Activated naive CD4-positive, alpha-beta T cell (primary cell): Measurements from ENCODE around the gene SLC15A3.

Experiments
- DNase-seq, 4 experiments: peaks; one replicate each; lab custom pipeline; 2025; lab: John Stamatoyannopoulos, UW

The SLC15A3 gene

DNA sequence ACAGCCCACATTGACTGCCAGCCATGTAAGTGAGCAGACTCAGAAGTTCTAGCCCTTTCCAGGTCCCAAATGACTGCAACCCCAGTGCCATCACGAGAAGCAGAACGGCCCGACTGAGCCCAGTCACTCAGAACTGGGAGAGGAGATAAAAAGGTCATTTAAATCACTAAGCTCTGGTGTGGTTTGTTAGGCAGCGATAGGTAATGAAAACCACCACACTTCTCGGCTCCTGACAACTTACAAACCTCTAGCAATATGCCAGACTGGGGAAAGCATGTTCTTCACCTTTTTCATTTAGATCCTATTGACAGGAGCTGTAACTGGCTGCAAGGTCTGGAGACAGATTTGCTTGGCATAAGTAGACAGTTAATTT, 6.7 kb downstream of the SLC15A3 start:
- DNase-seq, result no peak

DNA sequence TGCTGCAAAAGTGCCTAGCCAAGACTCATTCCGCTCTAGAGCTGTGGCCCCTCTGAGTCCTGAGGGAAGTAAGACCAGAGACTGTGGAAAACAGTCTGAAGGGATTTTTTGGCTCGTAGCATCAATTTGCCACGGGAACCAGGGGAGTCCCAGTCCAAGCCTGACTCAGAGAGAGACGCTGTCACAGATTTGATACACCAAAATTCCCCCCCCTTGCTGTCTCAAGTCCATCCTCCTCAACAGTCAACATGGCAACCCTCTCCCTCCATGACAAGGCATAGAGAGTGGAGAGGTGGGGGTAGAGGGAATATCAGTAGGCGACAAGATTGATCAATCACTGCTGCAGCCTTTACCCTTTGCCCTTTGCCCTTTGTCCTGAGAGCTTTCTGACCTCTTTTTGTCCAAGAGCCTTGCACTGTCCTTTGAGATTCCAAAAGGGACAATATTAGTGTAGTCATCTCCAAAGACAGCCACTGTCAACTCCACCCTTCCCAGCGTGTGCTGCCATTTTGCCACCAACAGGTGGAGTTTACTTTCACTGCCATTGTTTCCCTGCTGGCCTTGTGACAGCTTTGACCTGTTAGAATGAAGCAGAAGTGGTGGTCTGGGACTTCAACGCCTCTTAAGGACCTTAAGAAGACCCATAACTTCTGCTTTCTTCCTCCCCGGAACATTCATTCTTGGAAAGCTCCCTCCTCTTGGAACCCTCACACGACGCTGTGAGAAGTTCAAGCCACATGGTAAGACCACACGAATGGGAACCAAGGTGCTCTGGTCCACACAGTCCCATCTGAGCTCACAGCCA, 7.3 kb downstream of the SLC15A3 start:
- no peak for DNase-seq

DNA sequence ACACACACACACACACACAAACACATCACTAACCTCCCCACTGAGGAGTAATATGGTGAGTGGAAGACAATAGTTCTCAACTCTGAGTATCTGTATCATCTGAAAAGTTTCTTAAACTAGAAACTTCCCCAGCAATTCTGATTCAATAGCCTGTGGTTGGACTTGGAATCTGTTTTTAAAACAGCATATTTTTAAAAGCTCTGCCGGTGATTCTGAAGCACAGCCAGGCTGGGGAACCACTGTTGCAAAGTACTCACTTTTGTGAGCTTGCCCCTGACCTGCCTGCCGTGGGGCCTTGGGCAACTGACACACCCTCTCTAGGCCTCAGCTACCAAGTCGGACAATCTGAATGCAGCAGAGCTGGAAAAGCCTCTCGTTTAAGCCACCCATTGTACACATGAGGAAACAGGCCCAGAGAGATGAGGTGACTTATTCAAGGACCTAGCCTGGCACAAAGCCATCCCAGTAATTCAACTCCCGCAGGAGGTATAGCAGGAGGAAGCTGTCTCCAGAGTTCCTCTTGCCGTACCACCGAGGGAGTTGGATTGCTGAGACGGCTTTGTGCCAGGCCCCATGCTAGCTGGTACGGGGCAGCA, 8.9 kb downstream of the SLC15A3 start:
- no peak for DNase-seq

DNA sequence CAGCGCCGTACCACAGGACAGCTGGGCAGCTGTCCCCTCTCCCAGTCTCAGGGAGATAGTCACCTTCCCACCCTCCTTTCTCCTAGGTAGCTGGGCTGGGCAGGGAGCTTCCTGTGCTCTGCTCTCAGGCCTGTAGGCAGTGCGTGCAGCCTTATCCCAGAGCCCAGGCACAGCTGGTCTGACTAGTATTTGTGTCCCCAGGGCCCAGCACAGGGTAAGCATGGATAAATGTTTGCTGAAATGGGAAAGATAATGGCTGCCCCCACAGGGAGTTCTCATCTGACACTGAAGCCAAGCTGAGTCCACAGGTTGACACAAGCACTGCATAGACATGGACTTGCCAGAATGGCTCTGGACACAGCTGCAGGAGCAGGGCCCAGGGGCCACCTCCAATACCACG, 9.8 kb downstream of the SLC15A3 start:
- DNase-seq, result no peak

DNA sequence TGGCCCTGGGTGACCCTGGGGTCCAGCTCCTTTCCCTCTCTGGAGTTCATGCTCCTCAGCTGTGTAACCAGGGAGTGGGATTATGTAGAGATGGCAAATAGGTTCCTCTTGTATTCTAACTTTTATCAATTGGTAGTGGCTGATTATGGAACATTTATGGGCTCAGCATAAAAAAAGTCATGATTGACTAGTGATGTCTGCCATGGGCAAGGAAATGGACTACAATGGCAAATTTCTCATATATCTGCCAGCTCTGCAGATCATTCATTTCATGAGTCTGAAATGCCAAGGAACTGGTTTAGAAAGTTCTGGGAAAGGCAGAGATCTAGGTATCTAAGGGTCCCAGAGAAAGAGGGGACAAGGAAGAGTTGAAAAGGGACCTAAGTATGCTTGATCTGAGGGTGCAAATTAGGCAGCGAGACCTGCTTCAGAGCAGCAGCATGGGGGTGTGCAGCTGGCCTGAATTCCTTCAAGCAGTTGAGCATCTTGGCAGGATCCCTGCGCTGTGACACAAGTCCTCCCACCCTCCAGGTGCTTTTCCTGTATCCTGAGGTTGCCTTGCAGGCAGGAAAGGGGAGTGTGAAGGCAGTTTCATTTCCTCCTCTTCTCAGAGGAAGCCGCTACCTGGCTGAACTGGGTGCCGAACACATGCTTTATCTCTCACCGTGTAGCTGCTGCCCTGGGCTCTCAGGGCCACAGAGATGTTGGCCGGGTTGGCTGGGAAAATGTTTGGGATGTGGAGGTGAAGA, 10.4 kb downstream of the SLC15A3 start:
- DNase-seq, result no peak

DNA sequence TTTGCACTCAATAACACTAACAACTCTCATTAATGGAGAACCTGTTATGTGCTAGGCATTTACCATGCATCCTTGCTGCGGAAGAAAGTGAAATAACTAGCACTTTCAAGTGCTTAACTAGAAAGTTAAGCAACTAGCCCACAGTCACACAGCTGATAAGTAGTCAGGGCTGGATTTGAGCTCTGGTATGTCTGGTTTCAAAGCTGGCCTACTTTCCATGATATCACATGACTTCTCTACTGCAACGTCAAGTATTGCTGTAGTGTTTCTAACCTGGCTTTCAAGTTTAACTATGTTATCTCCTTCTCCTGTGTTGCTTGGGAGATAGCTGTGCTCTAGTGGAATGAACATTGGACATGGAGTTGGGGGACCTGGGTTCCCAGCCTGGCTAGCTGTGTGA, 12.1 kb downstream of the SLC15A3 start:
- no peak for DNase-seq

DNA sequence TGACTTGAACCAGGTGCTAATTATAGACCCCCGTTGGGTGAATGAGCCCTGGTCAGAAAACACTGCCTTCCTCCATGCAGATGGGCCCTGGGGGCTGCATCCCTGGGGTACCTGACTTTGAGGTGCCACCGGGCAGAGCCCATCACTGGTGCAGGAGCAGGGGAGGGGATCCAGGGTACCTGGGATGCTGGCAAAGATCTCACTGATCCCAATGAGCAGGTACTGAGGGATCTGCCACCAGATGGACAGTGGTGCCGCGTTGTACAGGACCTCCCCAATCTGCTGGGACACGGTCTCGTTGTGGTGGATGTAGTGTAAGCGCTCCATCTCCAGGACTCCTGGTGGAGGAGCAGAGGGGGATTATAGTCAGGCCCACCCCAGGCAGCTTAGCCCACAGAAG, 12.7 kb downstream of the SLC15A3 start:
- DNase-seq, result no peak

DNA sequence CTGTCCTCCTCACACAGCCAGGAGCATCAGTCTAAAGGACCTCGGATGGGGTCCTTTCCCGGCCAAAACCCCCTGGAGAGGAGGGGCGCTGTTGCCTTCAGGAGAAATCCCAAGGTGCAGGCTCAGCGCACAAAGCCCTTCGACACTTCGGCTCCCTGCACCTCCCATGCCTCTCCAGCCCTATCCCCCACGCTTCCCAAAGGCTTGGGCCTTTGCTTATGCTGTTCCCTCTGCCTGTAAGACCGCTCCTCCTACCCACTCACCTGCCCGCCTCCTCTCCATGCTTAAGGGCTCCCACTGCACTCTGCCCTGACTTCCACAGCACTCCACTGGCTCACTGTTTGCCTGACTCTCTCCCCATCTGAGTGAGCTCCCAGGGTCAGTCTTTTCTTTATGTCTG, 13.5 kb downstream of the SLC15A3 start:
- DNase-seq, result no peak

DNA sequence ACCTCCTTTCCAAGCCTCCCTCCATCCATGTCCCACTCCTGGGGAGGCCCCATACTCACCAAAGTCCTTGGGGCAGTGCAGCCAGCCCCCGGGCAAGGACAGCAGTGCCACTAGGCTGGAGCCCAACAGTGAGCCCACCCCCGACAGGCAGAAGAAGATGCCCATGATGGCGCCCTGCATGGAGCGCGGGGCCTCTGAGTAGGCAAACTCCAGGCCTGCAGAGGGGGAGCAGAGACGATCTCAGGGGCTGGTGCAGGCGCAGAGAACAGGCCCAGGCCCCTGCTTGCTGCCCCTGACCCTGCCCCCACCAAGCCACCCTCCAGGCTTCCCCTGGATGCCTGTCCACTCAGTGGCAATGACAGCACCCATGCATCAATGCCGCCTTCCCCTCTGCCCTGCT, 14.2 kb downstream of the SLC15A3 start:
- DNase-seq, result no peak

DNA sequence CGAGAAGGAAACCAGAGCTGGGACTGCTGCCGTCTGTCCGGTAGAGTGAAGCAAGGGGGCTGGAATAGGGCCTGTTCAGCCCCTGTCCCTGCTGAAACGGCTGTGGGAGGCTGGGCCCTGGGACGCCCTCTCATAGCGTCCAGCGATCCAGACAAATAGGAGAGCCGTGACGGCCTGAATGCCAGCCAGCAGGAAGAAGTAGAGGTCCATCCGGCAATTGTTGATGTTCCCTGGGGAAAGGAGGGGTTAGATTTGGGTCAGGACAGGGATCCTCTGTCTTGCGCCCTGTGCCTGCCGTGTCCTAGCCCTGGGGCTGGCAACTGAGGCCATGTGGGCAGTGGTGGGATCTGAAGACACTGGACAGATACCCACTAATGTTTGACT, 14.8 kb downstream of the SLC15A3 start:
- DNase-seq, result no peak

DNA sequence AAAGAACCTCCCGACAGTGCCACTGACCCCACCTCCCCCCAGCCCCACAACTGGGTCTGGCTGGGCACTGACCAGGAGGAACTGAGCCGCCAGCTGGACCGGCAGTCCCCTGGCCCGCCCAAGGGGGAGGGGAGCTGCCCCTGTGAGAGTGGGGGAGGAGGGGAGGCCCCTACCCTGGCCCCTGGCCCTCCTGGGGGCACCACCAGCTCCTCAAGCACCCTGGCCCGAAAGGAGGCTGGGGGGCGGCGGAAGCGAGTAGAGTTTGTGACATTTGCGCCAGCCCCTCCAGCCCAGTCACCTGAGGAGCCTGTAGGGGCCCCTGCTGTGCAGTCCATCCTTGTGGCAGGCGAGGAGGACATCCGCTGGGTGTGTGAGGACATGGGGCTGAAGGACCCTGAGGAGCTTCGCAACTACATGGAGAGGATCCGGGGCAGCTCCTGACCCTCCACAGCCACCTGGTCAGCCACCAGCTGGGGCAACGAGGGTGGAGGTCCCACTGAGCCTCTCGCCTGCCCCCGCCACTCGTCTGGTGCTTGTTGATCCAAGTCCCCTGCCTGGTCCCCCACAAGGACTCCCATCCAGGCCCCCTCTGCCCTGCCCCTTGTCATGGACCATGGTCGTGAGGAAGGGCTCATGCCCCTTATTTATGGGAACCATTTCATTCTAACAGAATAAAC, 15.4 kb downstream of the SLC15A3 start:
- no peak for DNase-seq

DNA sequence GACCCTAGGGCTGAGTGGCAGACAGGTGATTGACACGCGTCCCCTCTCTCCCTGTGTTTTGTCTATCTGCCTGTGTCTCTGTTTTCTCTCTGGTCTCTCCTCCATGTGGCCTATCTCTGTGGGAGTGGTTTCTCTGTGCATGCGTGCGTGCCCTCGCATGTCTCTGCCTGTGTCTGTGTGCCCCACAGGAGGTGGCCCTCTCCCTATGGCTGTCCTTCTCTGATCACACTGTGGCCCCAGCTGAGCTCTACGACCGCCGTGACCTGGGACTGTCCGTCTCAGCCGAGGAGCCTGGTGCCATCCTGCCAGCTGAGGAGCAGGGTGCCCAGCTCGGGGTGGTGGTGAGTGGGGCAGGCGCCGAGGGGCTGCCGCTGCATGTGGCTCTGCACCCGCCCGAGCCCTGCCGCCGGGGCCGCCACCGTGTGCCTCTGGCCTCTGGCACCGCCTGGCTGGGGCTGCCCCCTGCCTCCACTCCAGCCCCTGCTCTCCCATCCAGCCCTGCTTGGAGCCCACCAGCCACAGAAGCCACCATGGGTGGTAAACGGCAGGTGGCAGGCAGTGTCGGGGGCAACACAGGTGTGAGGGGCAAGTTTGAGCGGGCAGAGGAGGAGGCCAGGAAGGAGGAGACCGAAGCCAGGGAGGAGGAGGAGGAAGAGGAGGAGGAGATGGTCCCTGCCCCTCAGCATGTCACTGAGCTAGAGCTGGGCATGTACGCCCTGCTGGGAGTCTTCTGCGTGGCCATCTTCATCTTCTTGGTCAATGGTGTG, 16.1 kb downstream of the SLC15A3 start:
- no peak for DNase-seq

DNA sequence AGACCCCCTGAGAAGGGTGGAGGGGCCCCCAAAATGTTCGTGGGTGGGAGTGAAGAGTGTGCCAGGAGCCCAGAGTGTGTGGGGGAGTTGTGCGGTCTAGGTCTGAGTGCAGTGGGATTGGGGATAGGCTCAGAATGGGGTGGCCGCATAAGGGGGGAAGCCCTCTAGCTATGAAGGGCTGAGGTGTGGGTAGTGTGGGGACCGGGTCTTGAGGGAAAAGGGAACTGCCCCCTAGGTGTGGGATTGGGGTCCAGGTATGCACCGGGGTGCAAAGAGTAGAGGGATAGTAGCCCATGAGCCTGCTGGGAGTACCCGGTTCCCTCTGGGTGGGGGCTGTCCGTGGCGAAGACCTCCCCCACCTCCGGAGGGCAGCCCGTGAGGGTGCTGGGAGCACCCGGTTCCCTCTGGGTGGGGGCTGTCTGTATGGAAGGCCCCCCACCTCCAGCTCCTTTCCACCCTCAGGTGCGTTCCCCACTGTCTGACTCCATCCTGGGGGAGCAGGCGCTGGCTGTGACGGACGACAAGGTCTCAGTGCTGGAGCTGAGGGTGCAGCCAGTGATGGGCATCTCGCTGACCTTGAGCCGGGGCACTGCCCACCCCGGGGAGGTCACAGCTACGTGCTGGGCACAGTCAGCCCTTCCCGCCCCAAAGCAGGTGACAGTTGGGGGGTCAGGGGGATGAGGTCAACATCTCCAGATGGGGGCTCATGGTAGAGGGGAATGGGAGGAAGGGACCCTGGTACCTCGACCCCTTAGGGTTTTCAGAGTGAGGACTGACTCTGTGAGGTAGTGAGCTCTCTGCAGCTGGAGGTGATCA, 17.0 kb downstream of the SLC15A3 start:
- DNase-seq, result no peak

DNA sequence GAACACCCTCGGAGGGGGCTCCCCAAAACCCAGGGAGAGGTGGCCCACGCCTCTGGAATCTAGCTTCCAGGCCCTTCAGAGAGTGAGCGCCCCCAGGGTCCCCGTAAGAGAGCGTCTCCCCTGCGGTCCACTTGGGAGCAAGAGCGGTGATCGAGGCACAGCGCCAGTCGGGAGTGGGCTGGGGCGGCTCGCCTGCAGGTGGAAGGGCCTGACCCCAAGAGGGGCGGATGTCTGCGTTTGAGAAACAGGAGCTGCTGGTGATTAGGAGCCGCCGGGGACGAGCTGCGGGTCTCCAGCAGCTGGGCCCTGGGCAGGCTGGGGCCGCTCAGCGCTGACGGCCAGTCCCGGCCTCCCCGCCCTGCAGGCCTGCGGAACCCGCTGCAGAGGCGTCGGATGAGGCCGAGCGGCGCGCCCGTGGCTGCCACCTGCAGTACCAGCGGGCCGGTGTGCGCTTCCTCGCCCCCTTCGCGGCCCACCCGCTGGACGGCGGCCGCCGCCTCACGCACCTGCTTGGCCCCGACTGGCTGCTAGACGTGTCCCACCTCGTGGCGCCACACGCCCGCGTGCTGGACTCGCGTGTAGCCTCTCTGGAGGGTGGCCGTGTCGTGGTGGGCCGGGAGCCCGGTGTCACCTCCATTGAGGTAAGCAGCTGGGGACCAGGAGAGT, 17.7 kb downstream of the SLC15A3 start:
- DNase-seq, result no peak

DNA sequence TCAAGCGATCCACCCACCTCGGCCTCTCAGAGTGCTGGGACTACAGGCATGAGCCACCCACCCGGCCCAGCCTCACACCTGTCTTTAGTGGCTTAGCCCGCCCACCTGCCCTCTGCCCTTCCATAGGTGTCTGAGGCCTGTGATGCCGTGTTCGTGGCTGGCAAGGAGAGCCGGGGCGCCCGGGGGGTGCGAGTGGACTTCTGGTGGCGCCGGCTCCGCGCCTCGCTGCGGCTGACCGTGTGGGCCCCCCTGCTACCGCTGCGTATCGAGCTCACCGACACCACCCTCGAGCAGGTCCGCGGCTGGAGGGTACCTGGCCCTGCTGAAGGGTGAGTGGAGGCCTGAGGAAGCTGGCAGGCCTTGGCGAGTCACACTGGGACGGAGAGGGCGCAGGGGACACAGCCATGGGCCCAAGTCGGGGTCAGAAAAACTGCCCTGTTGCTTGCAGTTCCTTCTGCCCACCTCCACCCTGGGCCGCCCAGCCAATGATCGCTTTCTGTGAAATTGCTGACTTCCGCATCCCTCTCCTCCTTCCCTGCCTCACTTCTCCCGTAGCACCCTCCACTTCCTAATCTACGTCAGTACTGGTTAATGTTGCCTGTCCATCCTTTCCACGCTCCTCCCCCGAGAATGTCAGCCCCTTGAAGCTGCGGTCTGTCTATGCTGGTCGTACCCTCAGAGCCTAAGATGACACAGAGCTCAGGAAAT, 18.4 kb downstream of the SLC15A3 start:
- DNase-seq, result no peak

DNA sequence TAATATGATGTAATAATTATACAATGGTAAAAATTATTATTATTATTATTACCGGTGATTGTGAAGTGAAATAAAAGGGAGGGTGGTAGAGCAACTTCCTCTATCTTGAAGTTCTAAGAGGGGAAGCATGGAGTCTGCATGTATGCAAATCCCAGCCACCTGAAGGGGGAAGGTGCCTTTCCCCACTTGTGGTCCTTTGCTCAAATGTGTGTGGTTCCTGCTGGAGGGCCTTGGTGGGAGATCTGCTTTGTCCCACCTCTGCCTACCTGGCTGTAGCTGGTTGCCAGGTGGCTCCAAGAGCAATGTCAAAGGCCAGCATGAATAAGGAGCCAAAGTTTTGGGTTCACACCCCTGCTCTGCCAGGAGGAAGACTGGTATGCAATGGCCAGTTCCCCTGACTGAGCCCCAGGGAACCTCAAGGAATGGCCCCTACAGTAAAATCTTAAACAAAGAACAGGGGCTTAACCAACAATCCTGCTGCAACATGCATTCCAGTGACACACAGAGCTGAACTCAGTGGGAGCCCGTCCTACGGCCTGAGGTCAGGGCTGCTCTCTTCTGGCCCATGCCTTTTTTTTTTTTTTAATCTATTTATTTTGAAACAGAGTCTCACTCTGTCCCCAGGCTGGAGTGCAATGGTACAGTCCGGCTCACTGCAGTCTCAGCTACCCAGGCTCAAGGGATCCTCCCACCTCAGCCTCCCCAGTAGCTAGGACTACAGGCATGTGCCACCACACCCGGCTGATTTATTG, 19.2 kb downstream of the SLC15A3 start:
- DNase-seq, result no peak

DNA sequence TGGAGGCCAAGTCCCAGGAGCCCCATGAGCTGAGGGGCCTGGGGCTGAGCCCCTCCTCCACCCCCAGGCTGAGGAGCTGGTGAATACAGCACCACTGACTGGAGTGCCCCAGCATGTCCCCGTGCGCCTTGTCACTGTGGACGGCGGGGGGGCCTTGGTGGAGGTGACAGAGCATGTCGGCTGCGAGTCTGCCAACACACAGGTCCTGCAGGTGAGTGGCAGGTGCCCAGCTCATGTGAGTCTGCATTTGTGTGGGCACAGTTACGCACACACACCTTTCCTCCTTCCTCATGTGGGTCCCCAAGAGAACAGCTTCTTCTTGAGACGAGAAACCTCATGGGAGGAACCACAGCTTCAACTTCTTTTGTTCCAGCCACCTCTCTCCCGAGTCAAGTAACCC, 20.1 kb downstream of the SLC15A3 start:
- DNase-seq, result no peak

DNA sequence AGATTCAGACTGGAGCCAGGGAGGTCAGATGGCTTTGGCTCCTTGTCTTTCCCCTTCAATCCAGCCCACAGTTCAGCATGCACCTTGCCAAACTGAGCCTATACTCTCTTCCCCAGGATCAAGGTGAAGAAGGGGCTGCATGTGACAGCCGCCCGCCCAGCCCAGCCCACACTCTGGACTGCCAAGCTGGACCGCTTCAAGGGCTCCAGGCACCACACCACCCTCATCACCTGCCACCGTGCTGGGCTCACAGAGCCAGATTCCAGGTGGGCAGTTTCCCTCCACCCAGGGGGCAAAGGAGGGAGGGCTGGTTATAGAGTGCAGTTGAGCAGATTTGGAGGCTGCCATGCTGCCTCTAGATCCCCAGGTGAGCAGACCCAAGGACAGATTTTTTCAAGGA, 21.6 kb downstream of the SLC15A3 start:
- DNase-seq, result no peak

DNA sequence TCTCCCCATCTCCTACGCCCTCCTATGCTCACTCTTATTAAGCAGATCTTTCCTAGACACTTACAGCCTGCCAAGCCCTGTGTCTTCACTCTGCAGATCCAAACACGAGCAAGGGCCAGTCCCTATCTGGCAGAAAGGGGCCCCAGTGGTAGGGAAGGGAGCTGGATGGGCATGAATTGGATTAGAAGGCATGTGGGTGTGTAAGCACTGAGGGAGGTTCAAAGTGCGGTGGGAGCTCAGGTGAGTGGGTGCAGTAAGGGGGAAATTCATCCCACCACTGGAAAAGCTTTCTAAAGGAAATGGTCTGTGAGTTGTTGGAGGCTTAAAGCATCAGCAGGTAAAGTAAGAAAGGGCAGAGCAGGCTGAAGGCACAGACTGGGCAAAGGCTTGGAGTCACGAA, 22.2 kb downstream of the SLC15A3 start:
- no peak for DNase-seq
